Stimulated activated CD8-positive, alpha-beta memory T cell treated with anti-CD3 and anti-CD28 coated beads, Interleukin-4, amount 100 ng/mL, for 24 hours (primary cell): ENCODE data around the gene SEMA4D.

Experiments used
- DNase-seq: peaks from one replicate; pipeline ENCODE4 v3.0.0-alpha.2; 2020; ENCODE audit warnings: low read depth

Gene SEMA4D

GRCh38 chr9:89497978-89498851, at the start of gene SEMA4D:
TSS of gene SEMA4D (minus strand) at chr9:89498113. CDS start at chr9:89405456, 92,657 bp downstream.
- no peak for DNase-seq

- no peak for DNase-seq
Measured at GRCh38 chr9:89547000-89547399, 49.1 kb upstream of the SEMA4D start.

- no peak for DNase-seq
Measured at GRCh38 chr9:89544279-89544661, 46.4 kb upstream of the SEMA4D start.

GRCh38 chr9:89543621-89544278, 45.8 kb upstream of the SEMA4D start:
- DNase-seq: no peak

- DNase-seq: no peak
Measured at GRCh38 chr9:89543111-89543510, 45.2 kb upstream of the SEMA4D start.

- no peak for DNase-seq
Measured at GRCh38 chr9:89542401-89543021, 44.6 kb upstream of the SEMA4D start.

- no peak for DNase-seq
Measured at GRCh38 chr9:89541798-89542197, 43.9 kb upstream of the SEMA4D start.

GRCh38 chr9:89539374-89539773, 41.5 kb upstream of the SEMA4D start:
- no peak for DNase-seq

GRCh38 chr9:89538871-89539270, 41.0 kb upstream of the SEMA4D start:
- no peak for DNase-seq

- DNase-seq: no peak
Measured at GRCh38 chr9:89537166-89537565, 39.3 kb upstream of the SEMA4D start.

- DNase-seq: no peak
Measured at GRCh38 chr9:89536600-89536999, 38.7 kb upstream of the SEMA4D start.

- no peak for DNase-seq
Measured at GRCh38 chr9:89536145-89536574, 38.2 kb upstream of the SEMA4D start.

- no peak for DNase-seq
Measured at GRCh38 chr9:89535461-89535860, 37.5 kb upstream of the SEMA4D start.

- DNase-seq: no peak
Measured at GRCh38 chr9:89534515-89535287, 36.8 kb upstream of the SEMA4D start.

- DNase-seq: no peak
Measured at GRCh38 chr9:89533411-89534095, 35.6 kb upstream of the SEMA4D start.

GRCh38 chr9:89532944-89533343, 35.0 kb upstream of the SEMA4D start:
- no peak for DNase-seq

- peak; percentile 20 for DNase-seq
Measured at GRCh38 chr9:89532478-89532877, 34.6 kb upstream of the SEMA4D start.

- no peak for DNase-seq
Measured at GRCh38 chr9:89531766-89532165, 33.9 kb upstream of the SEMA4D start.

GRCh38 chr9:89530726-89531125, 32.8 kb upstream of the SEMA4D start:
- no peak for DNase-seq

- DNase-seq: no peak
Measured at GRCh38 chr9:89529243-89530035, 31.5 kb upstream of the SEMA4D start.

GRCh38 chr9:89528540-89528939, 30.6 kb upstream of the SEMA4D start:
- DNase-seq: no peak
